K562 (cell line): ENCODE measurements around the gene RERE. TPM values are rescaled to one million over a fixed set of nuclear protein-coding genes. Genes with fewer than 3 reads are reported as not detected.

ENCODE experiments used
- CREB3 ChIP-seq: fragments of 450-650 bp; conservative IDR thresholded peaks from 2 replicates; pipeline ENCODE4 v1.6.1; 2016; ENCODE audit warnings: missing genetic modification characterization, low read depth, mild to moderate bottlenecking, missing compliant biosample characterization, moderate library complexity
- ESRRA ChIP-seq: fragments of 450-650 bp; IDR thresholded peaks from 2 replicates; pipeline ENCODE4 v1.6.1; 2014; ENCODE audit warnings: low read depth, mild to moderate bottlenecking, moderate library complexity, borderline replicate concordance
- FIP1L1 ChIP-seq: fragments of 200-400 bp; formaldehyde crosslinking; IDR thresholded peaks from 2 replicates; pipeline ENCODE4 v1.6.1; 2018; ENCODE audit warnings: mild to moderate bottlenecking, low read depth, low read length; ENCODE audit not compliant: poor library complexity, severe bottlenecking
- IRF2 ChIP-seq: sonication (generic); formaldehyde crosslinking; IDR thresholded peaks from 2 replicates; pipeline ENCODE4 v1.8.1; 2022; ENCODE audit warnings: mild to moderate bottlenecking, missing genetic modification reagents
- KLF13 ChIP-seq: fragments of 450-650 bp; IDR thresholded peaks from 2 replicates; pipeline ENCODE4 v1.6.1; 2016; ENCODE audit warnings: missing genetic modification characterization, low read depth, mild to moderate bottlenecking, missing compliant biosample characterization, moderate library complexity, borderline replicate concordance
- MAX ChIP-seq: sonication (generic); formaldehyde crosslinking; IDR thresholded peaks from 2 replicates; pipeline ENCODE4 v1.9.0; 2022; ENCODE audit warnings: mild to moderate bottlenecking, missing genetic modification reagents
- MLX ChIP-seq, 2 experiments: fragments of 450-650 bp in 1 of 2; sonication (generic) in 1 of 2; formaldehyde crosslinking; conservative IDR thresholded peaks; 2 replicates each; pipeline versions ENCODE4 v1.4.0 to v1.8.1; 2020 to 2022; ENCODE audit warnings: mild to moderate bottlenecking in 1 of 2, missing genetic modification reagents in 1 of 2
- MTA2 ChIP-seq: fragments of 450-650 bp; IDR thresholded peaks from 2 replicates; pipeline ENCODE4 v1.6.1; 2016; ENCODE audit warnings: low read depth
- POLR3A ChIP-seq: IDR thresholded peaks from 2 replicates; pipeline ENCODE4 v1.6.1; 2011; ENCODE audit warnings: borderline replicate concordance, mild to moderate bottlenecking, moderate library complexity; ENCODE audit not compliant: insufficient read length, insufficient read depth; ENCODE audit errors: extremely low read depth
- SMARCA5 ChIP-seq: fragments of 450-650 bp; IDR thresholded peaks from 2 replicates; pipeline ENCODE4 v1.6.1; 2016
- SPI1 ChIP-seq: IDR thresholded peaks from 2 replicates; pipeline ENCODE4 v1.6.1; 2011; ENCODE audit warnings: low read depth, low read length, control low read depth, borderline replicate concordance
- TRIM28 ChIP-seq: fragments of 450-650 bp; IDR thresholded peaks from 2 replicates; pipeline ENCODE4 v1.6.1; 2017
- ZBTB1 ChIP-seq: sonication (generic); formaldehyde crosslinking; IDR thresholded peaks from 2 replicates; pipeline ENCODE4 v1.8.1; 2023; ENCODE audit warnings: missing genetic modification reagents, low read depth, mild to moderate bottlenecking, borderline replicate concordance
- ZNF175 ChIP-seq: fragments of 200-800 bp; sonication (Bioruptor generic); IDR thresholded peaks from 2 replicates; pipeline ENCODE4 v1.6.1; 2016; ENCODE audit warnings: low read depth, mild to moderate bottlenecking, missing genetic modification characterization, missing compliant biosample characterization
- polyA plus RNA-seq, 8 experiments: library from polyadenylated mRNA; depleted of rRNA in 4 of 8; stranded (reverse) in 5 of 8; unstranded in 3 of 8; fragments of >200 nt; fragmentation: Nextera tagmentation in 2 of 8; fragmentation: Illumina TruSeq in 1 of 8; extraction: Ambion mirVana in 2 of 8; extraction: Trizol in 1 of 8; gene quantifications; 2 replicates each; pipeline versions ENCODE4 v1.2.1 to v1.2.3, GENCODE V29; 2011 to 2014; ENCODE audit warnings: inconsistent platforms in 1 of 8, missing spikeins in 1 of 8
- total RNA-seq, 7 experiments: library from RNA; depleted of rRNA in 6 of 7; stranded (reverse); fragments of >200 nt in 6 of 7; fragmentation: Illumina TruSeq in 2 of 7; extraction: Trizol in 2 of 7; gene quantifications; 2 replicates each; pipeline versions ENCODE4 v1.2.1 to v1.2.3, GENCODE V29; 2011 to 2021; ENCODE audit warnings: low replicate concordance in 1 of 7
- TF ChIP-seq, protein P1 (sequence below), 2 experiments: fragments of 450-650 bp in 1 of 2; sonication (generic) in 1 of 2; formaldehyde crosslinking in 1 of 2; IDR thresholded peaks; 2 replicates each; pipeline versions ENCODE4 v1.7.1 to v1.9.0; 2016 to 2022; ENCODE audit warnings: inconsistent platforms in 1 of 2, mild to moderate bottlenecking in 1 of 2, missing genetic modification reagents in 1 of 2
- TF ChIP-seq, protein P2 (sequence below): sonication (generic); formaldehyde crosslinking; IDR thresholded peaks from 2 replicates; pipeline ENCODE4 v1.8.0; 2022; ENCODE audit warnings: mild to moderate bottlenecking, missing genetic modification reagents

RERE gene
- total and polyA plus RNA-seq, 9 of the 15 experiments (the other 6 are each of a cell fraction or from before 2014, with no cell fraction given) = 3.0 to 51.5 (median 13.4) TPM

DNA sequence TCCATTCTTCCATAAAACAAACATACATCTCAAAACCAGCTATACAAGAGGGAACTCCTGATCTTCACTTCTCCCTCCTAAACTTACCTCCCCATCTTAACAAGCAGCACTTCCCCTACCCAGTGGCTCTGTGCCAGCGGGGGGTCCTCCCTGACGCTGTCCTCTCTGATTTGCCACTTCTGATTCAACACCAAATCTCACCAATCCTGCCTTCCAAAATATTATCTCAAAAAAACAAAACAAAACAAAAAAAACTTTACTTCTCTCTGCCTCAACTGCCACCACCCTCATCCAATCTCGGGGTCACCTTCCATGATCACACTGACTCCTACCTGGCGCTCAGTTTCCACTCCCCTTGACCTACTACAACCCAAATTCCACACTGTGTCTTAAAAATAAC lies 426.7 kb downstream of the RERE start (continued):
- TF ChIP-seq SPI1 (peak; percentile 24; the same call in 1 of the 2 replicates), CREB3 (no peak), MAX (CRISPR knock-in tag) (no peak), FIP1L1 (no peak), SMARCA5 (peak; percentile 18; the same call in 1 of the 2 replicates), ZBTB1 (no peak), IRF2 (no peak), POLR3A (no peak), MTA2 (no peak), ESRRA (no peak), MLX (CRISPR knock-in tag; conservative IDR thresholded peaks at IDR 0.05) (no peak), KLF13 (no peak), TRIM28 (no peak), ZNF175 (no peak)
- TF ChIP-seq, protein P1, sequence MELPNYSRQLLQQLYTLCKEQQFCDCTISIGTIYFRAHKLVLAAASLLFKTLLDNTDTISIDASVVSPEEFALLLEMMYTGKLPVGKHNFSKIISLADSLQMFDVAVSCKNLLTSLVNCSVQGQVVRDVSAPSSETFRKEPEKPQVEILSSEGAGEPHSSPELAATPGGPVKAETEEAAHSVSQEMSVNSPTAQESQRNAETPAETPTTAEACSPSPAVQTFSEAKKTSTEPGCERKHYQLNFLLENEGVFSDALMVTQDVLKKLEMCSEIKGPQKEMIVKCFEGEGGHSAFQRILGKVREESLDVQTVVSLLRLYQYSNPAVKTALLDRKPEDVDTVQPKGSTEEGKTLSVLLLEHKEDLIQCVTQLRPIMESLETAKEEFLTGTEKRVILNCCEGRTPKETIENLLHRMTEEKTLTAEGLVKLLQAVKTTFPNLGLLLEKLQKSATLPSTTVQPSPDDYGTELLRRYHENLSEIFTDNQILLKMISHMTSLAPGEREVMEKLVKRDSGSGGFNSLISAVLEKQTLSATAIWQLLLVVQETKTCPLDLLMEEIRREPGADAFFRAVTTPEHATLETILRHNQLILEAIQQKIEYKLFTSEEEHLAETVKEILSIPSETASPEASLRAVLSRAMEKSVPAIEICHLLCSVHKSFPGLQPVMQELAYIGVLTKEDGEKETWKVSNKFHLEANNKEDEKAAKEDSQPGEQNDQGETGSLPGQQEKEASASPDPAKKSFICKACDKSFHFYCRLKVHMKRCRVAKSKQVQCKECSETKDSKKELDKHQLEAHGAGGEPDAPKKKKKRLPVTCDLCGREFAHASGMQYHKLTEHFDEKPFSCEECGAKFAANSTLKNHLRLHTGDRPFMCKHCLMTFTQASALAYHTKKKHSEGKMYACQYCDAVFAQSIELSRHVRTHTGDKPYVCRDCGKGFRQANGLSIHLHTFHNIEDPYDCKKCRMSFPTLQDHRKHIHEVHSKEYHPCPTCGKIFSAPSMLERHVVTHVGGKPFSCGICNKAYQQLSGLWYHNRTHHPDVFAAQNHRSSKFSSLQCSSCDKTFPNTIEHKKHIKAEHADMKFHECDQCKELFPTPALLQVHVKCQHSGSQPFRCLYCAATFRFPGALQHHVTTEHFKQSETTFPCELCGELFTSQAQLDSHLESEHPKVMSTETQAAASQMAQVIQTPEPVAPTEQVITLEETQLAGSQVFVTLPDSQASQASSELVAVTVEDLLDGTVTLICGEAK (IDR thresholded peaks at IDR 0.05) = peak; percentile 89
- TF ChIP-seq, protein P1 (CRISPR knock-in tag; IDR thresholded peaks at IDR 0.05) = no peak; the same call in 1 of the 2 replicates
- TF ChIP-seq, protein P2, sequence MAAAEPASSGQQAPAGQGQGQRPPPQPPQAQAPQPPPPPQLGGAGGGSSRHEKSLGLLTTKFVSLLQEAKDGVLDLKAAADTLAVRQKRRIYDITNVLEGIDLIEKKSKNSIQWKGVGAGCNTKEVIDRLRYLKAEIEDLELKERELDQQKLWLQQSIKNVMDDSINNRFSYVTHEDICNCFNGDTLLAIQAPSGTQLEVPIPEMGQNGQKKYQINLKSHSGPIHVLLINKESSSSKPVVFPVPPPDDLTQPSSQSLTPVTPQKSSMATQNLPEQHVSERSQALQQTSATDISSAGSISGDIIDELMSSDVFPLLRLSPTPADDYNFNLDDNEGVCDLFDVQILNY (CRISPR knock-in tag) = no peak
